HL-60/S4 (cell line): ENCODE results near the gene KCNK5.

Experiments
- in situ Hi-C: fragments of 300-500 bp; cut with MboI; formaldehyde crosslinking; loops from 2 replicates; pipeline ENCODE4 v1.14.3; 2022; ENCODE audit warnings: low sequenced_read_pairs

Gene KCNK5

GRCh38 chr6:39228992-39229767, at the start of gene KCNK5:
Gene KCNK5, minus strand, starts transcription at chr6:39229475. Its CDS starts 364 bp downstream, at chr6:39229111.
- in situ Hi-C loops = no loop called here

- in situ Hi-C loops = no loop called here
Observed at GRCh38 chr6:39276379-39276995, 47.2 kb upstream of the KCNK5 start.

DNA sequence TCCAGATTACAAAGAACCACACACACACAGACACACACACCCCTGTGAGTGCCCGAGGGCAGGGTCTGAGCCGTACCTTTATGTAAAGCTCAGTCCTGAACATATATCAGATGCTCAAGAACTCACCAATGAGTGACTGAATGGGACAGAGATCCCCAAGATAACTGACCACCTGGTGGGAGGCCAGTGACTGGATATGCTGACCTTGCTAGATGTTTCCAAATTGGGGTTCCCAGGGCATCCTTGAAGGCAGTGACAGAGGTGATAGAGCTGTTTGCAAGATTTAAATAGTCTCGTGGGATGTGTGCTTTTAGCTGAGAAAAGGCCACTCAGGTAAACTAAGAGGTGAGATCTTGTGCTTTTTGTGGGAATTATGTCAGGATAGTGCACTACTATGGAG, 45.6 kb upstream of the KCNK5 start:
- in situ Hi-C loops = no loop called here

DNA sequence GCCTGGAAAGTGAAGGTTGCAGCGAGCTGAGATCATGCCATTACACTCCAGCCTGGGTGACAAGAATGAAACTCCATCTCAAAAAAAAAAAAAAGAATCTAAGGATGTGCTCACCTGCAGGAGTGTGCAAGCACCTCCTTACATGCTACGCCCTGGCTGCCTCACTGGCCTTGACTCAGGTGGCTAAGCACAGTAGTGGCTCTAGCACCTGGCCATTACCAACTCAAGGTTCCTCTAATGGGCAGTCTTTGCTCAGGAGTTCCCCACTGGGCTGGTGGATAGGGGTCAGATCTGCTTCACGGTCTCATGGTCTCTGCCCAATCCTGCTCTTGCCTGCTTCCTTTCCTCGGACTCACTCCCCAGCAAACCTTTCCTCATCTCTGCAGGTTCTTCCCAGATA, 45.2 kb upstream of the KCNK5 start:
- in situ Hi-C loops = no loop called here

DNA sequence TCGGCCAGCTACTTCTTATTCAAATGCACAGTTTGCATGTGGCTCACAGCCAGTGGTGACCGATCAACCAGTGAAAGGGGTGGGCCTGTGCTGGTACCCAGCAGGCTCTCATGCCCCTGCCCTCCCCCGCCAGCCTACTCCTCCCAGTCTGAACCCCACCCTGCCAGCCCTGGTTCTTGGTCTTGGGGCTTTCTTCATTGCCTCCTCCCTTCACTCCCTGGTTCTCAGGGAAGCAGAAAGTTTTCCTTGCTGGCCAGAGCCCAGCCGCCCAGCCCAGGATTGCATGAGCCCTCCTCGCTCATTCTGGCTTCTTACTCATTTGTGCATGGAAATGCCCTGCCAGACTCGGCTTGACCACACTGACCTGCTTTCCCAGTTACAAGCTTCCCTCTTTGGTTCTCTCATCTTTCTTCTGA, 44.1 kb upstream of the KCNK5 start:
- in situ Hi-C loops = no loop called here

DNA sequence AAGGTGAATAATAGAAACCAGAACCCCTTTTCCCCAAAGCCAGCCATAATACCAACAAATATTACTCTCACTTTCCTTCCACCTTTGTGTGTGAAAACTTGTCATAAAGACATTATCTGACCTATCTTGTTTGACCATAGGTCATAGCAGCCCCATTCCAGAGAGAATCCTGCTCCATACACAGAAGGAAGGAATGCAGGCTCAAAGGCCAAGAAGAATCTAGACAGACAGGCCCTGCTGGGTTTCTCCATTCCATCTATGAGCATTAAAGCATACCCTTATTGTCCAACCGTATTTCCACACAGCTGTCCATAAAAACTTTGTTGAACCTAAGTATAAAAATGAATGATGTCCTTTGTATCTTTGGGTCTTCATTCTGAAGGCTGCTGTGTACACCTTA, 40.7 kb upstream of the KCNK5 start:
- in situ Hi-C loops = no loop called here

DNA sequence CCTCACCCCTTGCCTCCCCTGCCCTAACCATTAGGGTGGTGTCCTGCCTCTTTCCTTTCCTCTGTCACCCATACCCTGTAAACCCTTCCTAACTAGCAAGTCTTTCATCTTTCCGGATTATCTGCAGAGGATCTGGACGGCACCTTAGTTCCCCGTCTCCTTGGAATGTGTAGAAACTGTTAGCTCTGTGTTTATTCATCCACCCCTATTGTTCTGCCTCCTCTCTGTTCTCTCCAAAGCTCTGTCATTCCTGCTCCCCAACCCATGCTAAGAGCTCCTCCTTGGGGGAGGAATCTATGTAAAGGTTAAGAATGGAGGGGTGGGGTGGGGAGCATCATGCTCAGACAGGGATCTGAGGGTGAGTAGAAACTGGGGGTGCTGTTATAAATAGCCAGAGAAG, 39.4 kb upstream of the KCNK5 start:
- in situ Hi-C loops = no loop called here

DNA sequence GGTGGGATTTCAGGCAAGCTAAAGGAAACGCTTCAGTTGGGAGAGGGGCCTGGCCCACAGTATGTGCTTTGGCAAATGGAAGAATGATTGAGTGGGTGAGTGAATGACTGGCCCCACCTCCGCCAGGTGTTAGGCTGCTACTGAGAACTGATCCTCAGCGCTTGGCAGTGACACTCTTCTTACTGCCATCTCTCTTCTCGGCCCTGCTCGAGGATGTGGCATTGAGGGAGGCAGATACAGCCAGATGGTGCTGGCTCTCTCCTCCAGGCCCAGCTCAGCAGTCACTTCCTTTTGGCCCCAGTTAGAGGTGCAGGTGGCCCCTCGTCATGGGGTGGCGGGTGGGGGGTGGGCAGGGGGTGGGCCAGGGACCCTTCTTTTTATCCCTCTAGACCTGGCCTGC, 38.9 kb upstream of the KCNK5 start:
- in situ Hi-C loops = no loop called here

- in situ Hi-C loops = no loop called here
Observed at GRCh38 chr6:39266782-39267355, 37.6 kb upstream of the KCNK5 start.

DNA sequence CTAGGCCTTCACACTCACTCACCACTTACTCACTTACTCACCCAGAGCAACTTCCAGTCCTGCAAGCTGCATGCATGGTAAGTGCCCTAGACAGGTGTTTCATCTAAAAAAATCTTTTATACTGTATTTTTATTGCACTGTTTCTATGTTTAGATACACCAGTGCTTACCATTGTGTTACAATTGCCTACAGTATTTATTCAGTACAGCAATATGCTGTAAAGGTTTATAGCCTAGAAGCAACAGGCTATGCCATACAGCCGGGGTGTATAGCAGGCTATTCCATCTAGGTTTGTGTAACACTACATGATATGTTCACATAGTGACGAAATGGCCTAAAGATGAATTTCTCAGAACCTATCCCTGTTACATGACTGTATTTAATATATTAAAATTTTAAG, 37.1 kb upstream of the KCNK5 start:
- in situ Hi-C loops = no loop called here

DNA sequence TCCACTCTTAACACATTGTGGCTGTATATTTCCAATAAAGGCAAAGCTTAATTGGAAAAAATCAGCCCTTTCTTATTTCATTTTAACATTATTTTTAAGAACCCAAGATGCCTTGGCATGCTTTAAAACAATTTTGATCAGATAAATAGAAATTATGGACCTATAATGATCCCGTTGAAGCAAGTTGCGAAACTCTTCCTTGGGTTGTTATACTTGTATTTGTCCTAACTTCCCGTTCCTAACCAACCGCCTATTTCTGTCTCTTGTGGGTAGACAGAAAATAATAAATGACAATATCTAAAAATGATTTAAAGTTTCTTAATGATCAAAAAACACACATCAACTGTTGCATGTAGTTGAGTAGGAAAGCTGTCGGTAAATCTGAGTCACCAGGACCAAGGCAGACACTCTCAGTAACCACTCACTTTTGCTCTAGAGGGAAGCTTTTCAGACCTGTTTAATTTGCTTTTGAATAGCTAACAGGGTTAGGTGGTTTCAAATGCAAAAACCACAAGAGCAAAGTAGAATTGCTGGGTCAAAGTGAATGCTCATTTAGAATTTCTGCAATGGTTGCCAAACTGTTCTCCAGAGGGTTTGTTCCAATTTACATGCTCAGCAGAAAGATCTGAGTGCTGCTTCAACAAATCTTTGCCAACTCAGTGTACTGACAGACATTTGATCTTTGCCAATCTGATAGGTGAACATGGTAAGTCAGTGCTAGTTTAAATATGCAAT, 34.2 kb upstream of the KCNK5 start:
- in situ Hi-C loops = no loop called here

GRCh38 chr6:39261751-39262150, 32.5 kb upstream of the KCNK5 start:
- in situ Hi-C loops = no loop called here

GRCh38 chr6:39260953-39261352, 31.7 kb upstream of the KCNK5 start:
- in situ Hi-C loops = no loop called here

- in situ Hi-C loops = no loop called here
Observed at GRCh38 chr6:39260456-39260855, 31.2 kb upstream of the KCNK5 start.

DNA sequence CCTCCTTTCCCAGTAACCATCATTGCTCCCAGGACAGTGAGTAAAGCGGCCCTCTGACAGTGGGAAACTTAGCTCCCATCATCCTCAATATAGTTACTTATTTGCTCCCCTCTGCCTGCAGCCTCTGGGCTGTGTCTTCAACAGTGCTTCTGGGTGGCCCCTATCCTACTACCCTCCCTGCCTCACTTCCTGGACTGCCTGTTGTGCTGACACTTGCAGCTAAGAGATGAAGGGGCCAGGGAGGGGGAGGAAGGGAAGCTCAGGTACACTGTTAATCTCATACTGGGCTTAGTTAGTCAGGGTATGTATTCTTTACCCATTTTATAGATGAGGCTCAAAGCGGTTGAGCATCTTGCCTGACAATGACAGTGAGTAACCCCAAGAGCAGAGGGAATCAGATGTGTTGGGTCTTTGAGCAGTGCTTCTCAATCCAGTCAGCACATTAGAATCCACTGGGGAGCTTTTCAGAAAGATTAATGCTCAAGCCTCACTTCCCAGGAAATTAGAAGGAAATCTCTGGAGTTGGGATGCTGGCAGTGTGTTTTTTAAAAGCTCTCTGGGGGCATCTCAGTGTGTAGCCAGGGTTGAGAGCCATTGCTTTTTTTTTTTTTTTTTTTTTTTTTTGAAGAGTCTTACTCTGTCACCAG, 27.1 kb upstream of the KCNK5 start:
- in situ Hi-C loops = no loop called here

- in situ Hi-C loops = no loop called here
Observed at GRCh38 chr6:39254999-39255535, 25.8 kb upstream of the KCNK5 start.

- in situ Hi-C loops = no loop called here
Observed at GRCh38 chr6:39251406-39251805, 22.1 kb upstream of the KCNK5 start.

GRCh38 chr6:39250507-39250906, 21.2 kb upstream of the KCNK5 start:
- in situ Hi-C loops = no loop called here

DNA sequence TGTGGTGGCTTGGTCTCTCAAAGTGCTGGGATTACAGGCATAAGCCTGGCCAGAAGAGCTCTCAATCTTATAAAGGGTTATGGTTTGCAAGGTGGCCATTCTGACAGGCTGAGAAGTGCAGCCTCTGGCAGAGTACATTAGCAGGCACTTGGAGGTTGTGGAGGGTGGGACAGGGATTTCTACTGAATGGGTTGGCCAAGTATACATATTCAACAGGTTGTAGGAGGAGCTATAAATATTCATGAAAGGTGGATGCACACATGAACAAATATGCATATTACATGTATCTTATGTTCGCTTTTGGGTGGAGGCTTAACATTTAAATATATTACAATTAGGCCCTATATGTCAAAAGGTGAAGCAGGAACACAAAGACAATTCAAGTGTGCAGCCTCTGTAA, 20.0 kb upstream of the KCNK5 start:
- in situ Hi-C loops = no loop called here

DNA sequence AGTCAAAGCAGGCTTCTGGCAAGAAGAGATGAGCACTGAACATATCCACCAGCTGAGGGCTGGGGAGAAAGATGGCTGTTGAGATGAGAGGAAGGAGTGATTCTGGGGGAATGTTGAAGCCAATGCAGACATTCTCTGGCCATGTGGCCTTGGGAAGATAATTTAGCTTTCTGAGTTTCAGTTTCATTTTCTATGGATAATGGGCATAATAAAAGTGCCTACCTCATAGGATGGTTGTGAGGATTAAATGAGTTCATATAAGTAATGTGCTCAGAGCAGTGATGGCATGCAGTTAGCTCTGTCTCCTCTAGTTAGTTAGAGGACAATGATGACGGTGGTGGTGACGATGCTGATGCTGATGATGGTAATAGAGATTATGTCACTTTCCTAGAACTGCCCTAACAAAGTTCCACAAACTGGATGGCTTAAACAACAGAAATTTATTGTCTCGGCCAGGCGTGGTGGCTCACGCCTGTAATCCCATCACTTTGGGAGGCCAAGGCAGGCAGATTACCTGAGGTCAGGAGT, 18.5 kb upstream of the KCNK5 start:
- in situ Hi-C loops = no loop called here

- in situ Hi-C loops = no loop called here
Observed at GRCh38 chr6:39243809-39244208, 14.5 kb upstream of the KCNK5 start.
